ENCODE measurements around the gene TBC1D8B. TPM values are rescaled to one million over a fixed set of nuclear protein-coding genes. Genes with fewer than 3 reads are reported as not detected.
A peak's percentile ranks its signal among the peaks of the same experiment; 100 is the strongest.
"Not testable (repeated sequence)": the region's sequence is repeated elsewhere in the genome, so short reads cannot be mapped to it uniquely, and the experiment has no call there.

Gene TBC1D8B
- total RNA-seq, result 1.2 and 1.7 TPM in 2 replicates

- H3K4me3 ChIP-seq (ENCODE audit: low read depth, low read length), result peak within 1 kb of the TSS; percentile 85
- DNase-seq (ENCODE audit: low read depth), result peak; percentile 53
- no peak for TF ChIP-seq CTCF (conservative IDR thresholded peaks at IDR 0.05; ENCODE audit: low read depth, low read length)
Observed at GRCh38 chrX:106802388-106803275, at the start of gene TBC1D8B. Gene TBC1D8B (plus strand): TSS chrX:106802673. CDS start chrX:106802854, 181 bp downstream.

- not testable (repeated sequence) for DNase-seq (ENCODE audit: low read depth); H3K4me3 ChIP-seq (ENCODE audit: low read depth, low read length)
Observed at GRCh38 chrX:106769288-106769687, 33.2 kb upstream of the TBC1D8B start.

GRCh38 chrX:106774981-106775380, 27.5 kb upstream of the TBC1D8B start:
- H3K4me3 ChIP-seq (ENCODE audit: low read depth, low read length), result no peak overlapping the region
- no peak for DNase-seq (ENCODE audit: low read depth)
- no peak for TF ChIP-seq CTCF (conservative IDR thresholded peaks at IDR 0.05; ENCODE audit: low read depth, low read length)

- H3K4me3 ChIP-seq (ENCODE audit: low read depth, low read length), result no peak overlapping the region
- TF ChIP-seq CTCF (conservative IDR thresholded peaks at IDR 0.05; ENCODE audit: low read depth, low read length), result no peak
- DNase-seq (ENCODE audit: low read depth), result peak; percentile 19
Observed at GRCh38 chrX:106780264-106780663, 22.2 kb upstream of the TBC1D8B start.

- H3K4me3 ChIP-seq (ENCODE audit: low read depth, low read length), result no peak overlapping the region
- DNase-seq (ENCODE audit: low read depth), result peak; percentile 66
- no peak for TF ChIP-seq CTCF (conservative IDR thresholded peaks at IDR 0.05; ENCODE audit: low read depth, low read length)
Observed at GRCh38 chrX:106780664-106781377, 21.7 kb upstream of the TBC1D8B start.

- H3K4me3 ChIP-seq (ENCODE audit: low read depth, low read length), result no peak overlapping the region
- DNase-seq (ENCODE audit: low read depth), result no peak
Observed at GRCh38 chrX:106783716-106784115, 18.8 kb upstream of the TBC1D8B start.

More at GRCh38 chrX:106783716-106784115, 18.8 kb upstream of the TBC1D8B start:
- no peak for TF ChIP-seq CTCF (conservative IDR thresholded peaks at IDR 0.05; ENCODE audit: low read depth, low read length)
